ENCODE results near the gene HDAC5. TPM values are rescaled to one million over a fixed set of nuclear protein-coding genes. Genes with fewer than 3 reads are reported as not detected.

Gene HDAC5
- total and polyA plus RNA-seq, 2 of the 8 experiments (the other 6 are each of a cell fraction or from before 2014, with no cell fraction given) = 48.5 to 54.4 TPM

DNA sequence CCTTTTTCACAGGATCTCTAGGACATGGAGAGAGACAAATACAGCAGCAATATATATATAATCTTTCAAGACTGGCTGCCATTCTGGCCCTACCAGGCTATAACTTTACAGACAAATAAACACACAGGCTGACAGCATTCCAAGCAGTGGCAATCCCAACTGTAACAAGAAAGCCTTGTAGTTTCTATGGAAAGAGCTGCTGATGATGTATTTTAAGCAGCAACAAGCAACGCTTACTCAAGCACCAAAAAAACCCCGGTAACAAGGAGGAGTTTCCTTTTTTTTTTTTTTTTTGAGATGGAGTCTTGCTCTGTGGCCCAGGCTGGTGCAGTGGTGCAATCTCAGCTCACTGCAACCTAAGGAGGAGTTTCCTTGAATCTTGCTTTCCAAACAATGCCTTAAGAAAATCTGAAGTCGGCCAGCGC, 80.2 kb downstream of the HDAC5 start (continued):
- no peak for TF ChIP-seq PHF8 (conservative IDR thresholded peaks at IDR 0.05; ENCODE audit: low read depth, low read length)
- no peak for TF ChIP-seq SIX5 (IDR thresholded peaks at IDR 0.05; ENCODE audit: low read depth, low read length)
- no peak for TF ChIP-seq EZH2 (IDR thresholded peaks at IDR 0.05; ENCODE audit: low read depth, low read length, severe bottlenecking)
- TF ChIP-seq CBX8 (IDR thresholded peaks at IDR 0.05; ENCODE audit: borderline replicate concordance, low read depth, low read length) = no peak
- TF ChIP-seq HDAC2 (IDR thresholded peaks at IDR 0.05; ENCODE audit: borderline replicate concordance in 1 of 2, low read depth in 2 of 2, low read length in 2 of 2) = no peak
- no peak for TF ChIP-seq SP4 (IDR thresholded peaks at IDR 0.05; ENCODE audit: low read length)
- TF ChIP-seq, protein P1, sequence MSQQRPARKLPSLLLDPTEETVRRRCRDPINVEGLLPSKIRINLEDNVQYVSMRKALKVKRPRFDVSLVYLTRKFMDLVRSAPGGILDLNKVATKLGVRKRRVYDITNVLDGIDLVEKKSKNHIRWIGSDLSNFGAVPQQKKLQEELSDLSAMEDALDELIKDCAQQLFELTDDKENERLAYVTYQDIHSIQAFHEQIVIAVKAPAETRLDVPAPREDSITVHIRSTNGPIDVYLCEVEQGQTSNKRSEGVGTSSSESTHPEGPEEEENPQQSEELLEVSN (IDR thresholded peaks at IDR 0.05) = no peak
- no peak for TF ChIP-seq CBX5 (IDR thresholded peaks at IDR 0.05; ENCODE audit: low read depth, low read length)

Data from H1 (cell line).